ENCODE measurements around the gene ZNF101. TPM values are rescaled to one million over a fixed set of nuclear protein-coding genes. Genes with fewer than 3 reads are reported as not detected.
"Not testable (repeated sequence)": the region's sequence is repeated elsewhere in the genome, so short reads cannot be mapped to it uniquely, and the experiment has no call there.

Gene ZNF101
- total RNA-seq, 1 donor from 2014 or later, result 29.5 TPM

DNA sequence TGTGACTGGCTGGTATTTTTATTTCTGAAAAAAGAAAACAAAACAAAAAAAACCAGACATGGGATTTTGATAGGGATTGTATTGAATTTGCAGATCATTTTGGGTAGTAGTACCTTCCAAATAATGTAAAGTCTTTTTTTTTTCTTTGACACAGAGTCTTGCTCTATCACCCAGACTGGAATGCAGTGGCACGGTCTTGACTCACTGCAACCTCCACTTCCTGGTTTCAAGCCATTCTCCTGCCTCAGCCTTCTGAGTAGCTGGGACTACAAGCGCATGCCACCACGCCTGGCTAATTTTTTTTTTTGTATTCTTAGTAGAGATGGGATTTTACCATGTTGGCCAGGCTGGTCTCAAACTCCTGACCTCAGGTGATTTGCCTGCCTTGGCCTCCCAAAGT is 4.2 kb downstream of the ZNF101 start:
- no peak for TF ChIP-seq EZH2 (IDR thresholded peaks at IDR 0.05)
- H3K27ac Mint-ChIP-seq, result no peak overlapping the region
- peaks cover 13% of the 10 kb centered on the region for H3K27me3 Mint-ChIP-seq (ENCODE audit: insufficient read depth, low read depth)
- Histone ChIP-seq H4K20me1 (ENCODE audit: low read depth) (no peaks in the 10 kb centered on the region), H3K9ac (no peak overlapping the region), H3K27ac (no peak overlapping the region), H3K79me2 (ENCODE audit: low read depth) (peaks cover 86% of the 10 kb centered on the region), H3K4me2 (no peak overlapping the region), H3K9me3 (ENCODE audit: low read depth) (no peaks in the 10 kb centered on the region), H3K27me3 (no peaks in the 10 kb centered on the region), H2AFZ (replicated peaks) (no peak overlapping the region), H3K4me1 (peaks cover 14% of the 10 kb centered on the region), H3F3A (ENCODE audit: low read depth) (peaks cover 22% of the 10 kb centered on the region), H3K4me3 (no peak overlapping the region), H3K36me3 (peaks cover 4% of the 10 kb centered on the region)
- H3K4me3 Mint-ChIP-seq, result no peak overlapping the region
- DNase-seq (ENCODE audit: low spot score), result no peak
- H3K36me3 Mint-ChIP-seq, result peaks cover 41% of the 10 kb centered on the region
- peaks cover 51% of the 10 kb centered on the region for H3K9me3 Mint-ChIP-seq
- H3K4me1 Mint-ChIP-seq, result peaks cover 13% of the 10 kb centered on the region

GRCh38 chr19:19674315-19674714 is 5.7 kb downstream of the ZNF101 start:
- H3K9ac ChIP-seq, result no peak overlapping the region
- H3K27me3 ChIP-seq, result no peaks in the 10 kb centered on the region
- peaks cover 18% of the 10 kb centered on the region for H3K36me3 ChIP-seq
- Mint-ChIP-seq H3K27ac (no peak overlapping the region), H3K9me3 (peaks cover 66% of the 10 kb centered on the region), H3K36me3 (peaks cover 56% of the 10 kb centered on the region), H3K4me3 (no peak overlapping the region), H3K27me3 (ENCODE audit: insufficient read depth, low read depth) (peaks cover 8% of the 10 kb centered on the region), H3K4me1 (peaks cover 7% of the 10 kb centered on the region)
- H3F3A ChIP-seq (ENCODE audit: low read depth), result peaks cover 14% of the 10 kb centered on the region
- H3K79me2 ChIP-seq (ENCODE audit: low read depth), result peaks cover 81% of the 10 kb centered on the region
- no peak overlapping the region for H3K27ac ChIP-seq
- no peak for DNase-seq (ENCODE audit: low spot score)
- H3K9me3 ChIP-seq (ENCODE audit: low read depth), result no peaks in the 10 kb centered on the region
- peaks cover 11% of the 10 kb centered on the region for H3K4me1 ChIP-seq
- no peak overlapping the region for H2AFZ ChIP-seq (replicated peaks)
- no peak overlapping the region for H3K4me2 ChIP-seq
- TF ChIP-seq EZH2 (IDR thresholded peaks at IDR 0.05) (no peak), CTCF (IDR thresholded peaks at IDR 0.05) (no peak), EZH2phosphoT487 (IDR thresholded peaks at IDR 0.05) (no peak)
- H3K4me3 ChIP-seq, result no peak overlapping the region
- no peaks in the 10 kb centered on the region for H4K20me1 ChIP-seq (ENCODE audit: low read depth)

- TF ChIP-seq EZH2 (IDR thresholded peaks at IDR 0.05) (no peak), CTCF (IDR thresholded peaks at IDR 0.05) (no peak), EZH2phosphoT487 (IDR thresholded peaks at IDR 0.05) (no peak)
- Histone ChIP-seq H3K4me1 (no peaks in the 10 kb centered on the region), H3K9me3 (ENCODE audit: low read depth) (no peaks in the 10 kb centered on the region), H3K9ac (no peak overlapping the region), H3F3A (ENCODE audit: low read depth) (no peaks in the 10 kb centered on the region), H3K4me3 (no peak overlapping the region), H3K27ac (no peak overlapping the region), H3K36me3 (peaks cover 26% of the 10 kb centered on the region), H3K4me2 (no peak overlapping the region), H3K27me3 (no peaks in the 10 kb centered on the region), H3K79me2 (ENCODE audit: low read depth) (peaks cover 48% of the 10 kb centered on the region), H4K20me1 (ENCODE audit: low read depth) (no peaks in the 10 kb centered on the region), H2AFZ (replicated peaks) (no peak overlapping the region)
- Mint-ChIP-seq H3K27ac (no peak overlapping the region), H3K36me3 (peaks cover 66% of the 10 kb centered on the region), H3K4me3 (peak overlapping the region; percentile 15), H3K27me3 (ENCODE audit: insufficient read depth, low read depth) (peaks cover 8% of the 10 kb centered on the region), H3K9me3 (peaks cover 76% of the 10 kb centered on the region), H3K4me1 (no peaks in the 10 kb centered on the region)
- DNase-seq (ENCODE audit: low spot score), result no peak
These were observed 8.9 kb downstream of the ZNF101 start for GRCh38 chr19:19677579-19677978.

- Histone ChIP-seq H2AFZ (replicated peaks) (no peak overlapping the region), H3K4me2 (no peak overlapping the region), H3K9ac (no peak overlapping the region), H4K20me1 (ENCODE audit: low read depth) (no peaks in the 10 kb centered on the region), H3K4me1 (no peaks in the 10 kb centered on the region), H3K9me3 (ENCODE audit: low read depth) (no peaks in the 10 kb centered on the region), H3K79me2 (ENCODE audit: low read depth) (peaks cover 31% of the 10 kb centered on the region), H3K27me3 (no peaks in the 10 kb centered on the region), H3K27ac (no peak overlapping the region), H3K36me3 (peaks cover 23% of the 10 kb centered on the region), H3F3A (ENCODE audit: low read depth) (no peaks in the 10 kb centered on the region), H3K4me3 (no peak overlapping the region)
- peaks cover 71% of the 10 kb centered on the region for H3K36me3 Mint-ChIP-seq
- H3K27ac Mint-ChIP-seq, result no peak overlapping the region
- H3K4me3 Mint-ChIP-seq, result no peak overlapping the region
- peaks cover 8% of the 10 kb centered on the region for H3K27me3 Mint-ChIP-seq (ENCODE audit: insufficient read depth, low read depth)
- TF ChIP-seq CTCF (IDR thresholded peaks at IDR 0.05), result no peak
- TF ChIP-seq EZH2 (IDR thresholded peaks at IDR 0.05), result no peak
- no peak for TF ChIP-seq EZH2phosphoT487 (IDR thresholded peaks at IDR 0.05)
- DNase-seq (ENCODE audit: low spot score), result no peak
- H3K9me3 Mint-ChIP-seq, result peaks cover 80% of the 10 kb centered on the region
- no peaks in the 10 kb centered on the region for H3K4me1 Mint-ChIP-seq
These were observed 10.8 kb downstream of the ZNF101 start for GRCh38 chr19:19679176-19680073.

GRCh38 chr19:19686119-19686518 is 17.5 kb downstream of the ZNF101 start:
- peaks cover 16% of the 10 kb centered on the region for H3F3A ChIP-seq (ENCODE audit: low read depth)
- not testable (repeated sequence) for H2AFZ ChIP-seq (replicated peaks); H3K4me3 ChIP-seq; H3K36me3 ChIP-seq; DNase-seq (ENCODE audit: low spot score); H3K27ac ChIP-seq; H3K4me1 Mint-ChIP-seq; H3K79me2 ChIP-seq (ENCODE audit: low read depth); H3K27me3 ChIP-seq; H3K9me3 ChIP-seq (ENCODE audit: low read depth); H4K20me1 ChIP-seq (ENCODE audit: low read depth); H3K9ac ChIP-seq; H3K27ac Mint-ChIP-seq; H3K4me1 ChIP-seq; H3K4me2 ChIP-seq; H3K27me3 Mint-ChIP-seq (ENCODE audit: insufficient read depth, low read depth); H3K4me3 Mint-ChIP-seq
- Mint-ChIP-seq H3K9me3 (peaks cover 40% of the 10 kb centered on the region), H3K36me3 (peaks cover 29% of the 10 kb centered on the region)

Measured in neural progenitor cell (in vitro differentiated cells).